ENCODE results near the gene CC2D1A.

DNA sequence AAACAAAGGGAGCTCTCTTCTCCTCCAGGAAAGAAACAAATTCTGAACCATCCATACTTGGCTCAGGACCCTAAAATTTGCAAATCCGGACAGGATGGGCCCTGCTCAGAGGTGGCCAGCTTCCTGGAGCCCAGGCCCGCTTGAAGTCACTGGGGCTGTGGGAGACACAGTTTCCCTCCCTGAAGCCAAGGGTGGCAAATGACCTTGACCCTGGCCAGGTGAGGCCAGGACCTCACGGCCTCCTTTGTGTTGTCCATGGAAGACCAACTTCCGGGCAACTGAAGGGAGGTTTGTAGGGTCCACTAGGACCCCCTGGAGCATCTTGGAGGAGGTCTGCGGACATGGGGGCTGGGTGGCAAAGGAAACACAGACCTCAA lies 23.6 kb upstream of the CC2D1A start:
- TF ChIP-seq POLR2A (IDR thresholded peaks at IDR 0.05): no peak
- TF ChIP-seq, protein P1, sequence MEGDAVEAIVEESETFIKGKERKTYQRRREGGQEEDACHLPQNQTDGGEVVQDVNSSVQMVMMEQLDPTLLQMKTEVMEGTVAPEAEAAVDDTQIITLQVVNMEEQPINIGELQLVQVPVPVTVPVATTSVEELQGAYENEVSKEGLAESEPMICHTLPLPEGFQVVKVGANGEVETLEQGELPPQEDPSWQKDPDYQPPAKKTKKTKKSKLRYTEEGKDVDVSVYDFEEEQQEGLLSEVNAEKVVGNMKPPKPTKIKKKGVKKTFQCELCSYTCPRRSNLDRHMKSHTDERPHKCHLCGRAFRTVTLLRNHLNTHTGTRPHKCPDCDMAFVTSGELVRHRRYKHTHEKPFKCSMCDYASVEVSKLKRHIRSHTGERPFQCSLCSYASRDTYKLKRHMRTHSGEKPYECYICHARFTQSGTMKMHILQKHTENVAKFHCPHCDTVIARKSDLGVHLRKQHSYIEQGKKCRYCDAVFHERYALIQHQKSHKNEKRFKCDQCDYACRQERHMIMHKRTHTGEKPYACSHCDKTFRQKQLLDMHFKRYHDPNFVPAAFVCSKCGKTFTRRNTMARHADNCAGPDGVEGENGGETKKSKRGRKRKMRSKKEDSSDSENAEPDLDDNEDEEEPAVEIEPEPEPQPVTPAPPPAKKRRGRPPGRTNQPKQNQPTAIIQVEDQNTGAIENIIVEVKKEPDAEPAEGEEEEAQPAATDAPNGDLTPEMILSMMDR (IDR thresholded peaks at IDR 0.05 in 4 of 5, conservative IDR thresholded peaks at IDR 0.05 in 1 of 5): no peak
